Measurements from ENCODE around the gene PACSIN2.

The PACSIN2 gene

DNA sequence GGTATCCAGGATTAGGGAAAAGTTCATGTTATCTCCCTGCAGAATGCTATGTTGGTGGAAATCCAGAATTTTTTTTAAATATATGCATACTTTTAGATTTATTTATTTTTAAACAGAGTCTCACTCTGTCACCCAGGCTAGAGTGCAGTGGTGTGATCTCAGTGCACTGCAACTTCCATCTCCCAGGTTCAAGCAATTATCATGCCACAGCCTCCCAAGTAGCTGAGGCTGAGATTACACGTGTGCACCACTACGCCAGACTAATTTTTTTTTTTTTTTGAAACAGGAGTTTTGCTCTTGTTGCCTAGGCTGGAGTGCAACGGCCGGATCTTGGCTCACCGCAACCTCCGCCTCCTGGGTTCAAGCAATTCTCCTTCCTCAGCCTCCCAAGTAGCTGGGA lies 2.6 kb downstream of the PACSIN2 start:
- Histone ChIP-seq H3K4me3 (ENCODE audit: insufficient read depth, low read length, poor library complexity, severe bottlenecking) (no peak overlapping the region), H3K27me3 (ENCODE audit: low read length) (no peaks in the 10 kb centered on the region), H3K9me3 (ENCODE audit: insufficient read depth, low read length) (no peaks in the 10 kb centered on the region), H3K4me2 (ENCODE audit: low read depth, low read length, poor library complexity, severe bottlenecking) (no peak overlapping the region), H3K36me3 (ENCODE audit: low read length) (no peaks in the 10 kb centered on the region), H2AFZ (ENCODE audit: low read depth, low read length, severe bottlenecking) (no peak overlapping the region), H3K79me2 (ENCODE audit: insufficient read depth, low read length) (peaks cover 52% of the 10 kb centered on the region), H4K20me1 (ENCODE audit: low read depth, low read length) (0 out of 2 replicates have a peak, but pooled peaks cover 5% of the 10 kb centered on the region), H3K9ac (ENCODE audit: low read length) (no peak overlapping the region), H3K27ac (ENCODE audit: low read depth, low read length) (no peak overlapping the region), H3K9me2 (replicated peaks; ENCODE audit: insufficient read depth, low read length) (no peaks in the 10 kb centered on the region), H3F3A (ENCODE audit: insufficient read depth) (no peaks in the 10 kb centered on the region)
- TF ChIP-seq, protein P1, sequence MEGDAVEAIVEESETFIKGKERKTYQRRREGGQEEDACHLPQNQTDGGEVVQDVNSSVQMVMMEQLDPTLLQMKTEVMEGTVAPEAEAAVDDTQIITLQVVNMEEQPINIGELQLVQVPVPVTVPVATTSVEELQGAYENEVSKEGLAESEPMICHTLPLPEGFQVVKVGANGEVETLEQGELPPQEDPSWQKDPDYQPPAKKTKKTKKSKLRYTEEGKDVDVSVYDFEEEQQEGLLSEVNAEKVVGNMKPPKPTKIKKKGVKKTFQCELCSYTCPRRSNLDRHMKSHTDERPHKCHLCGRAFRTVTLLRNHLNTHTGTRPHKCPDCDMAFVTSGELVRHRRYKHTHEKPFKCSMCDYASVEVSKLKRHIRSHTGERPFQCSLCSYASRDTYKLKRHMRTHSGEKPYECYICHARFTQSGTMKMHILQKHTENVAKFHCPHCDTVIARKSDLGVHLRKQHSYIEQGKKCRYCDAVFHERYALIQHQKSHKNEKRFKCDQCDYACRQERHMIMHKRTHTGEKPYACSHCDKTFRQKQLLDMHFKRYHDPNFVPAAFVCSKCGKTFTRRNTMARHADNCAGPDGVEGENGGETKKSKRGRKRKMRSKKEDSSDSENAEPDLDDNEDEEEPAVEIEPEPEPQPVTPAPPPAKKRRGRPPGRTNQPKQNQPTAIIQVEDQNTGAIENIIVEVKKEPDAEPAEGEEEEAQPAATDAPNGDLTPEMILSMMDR (IDR thresholded peaks at IDR 0.05; ENCODE audit: insufficient read depth, low read length, poor library complexity, severe bottlenecking), result no peak
- TF ChIP-seq EZH2phosphoT487 (conservative IDR thresholded peaks at IDR 0.05; ENCODE audit: low read length), result no peak

GRCh38 chr22:43011079-43011478 lies 3.9 kb downstream of the PACSIN2 start:
- no peak overlapping the region for H3K9ac ChIP-seq (ENCODE audit: low read length)
- no peaks in the 10 kb centered on the region for H3F3A ChIP-seq (ENCODE audit: insufficient read depth)
- H3K27ac ChIP-seq (ENCODE audit: low read depth, low read length), result no peak overlapping the region
- H2AFZ ChIP-seq (ENCODE audit: low read depth, low read length, severe bottlenecking), result no peak overlapping the region
- no peaks in the 10 kb centered on the region for H3K9me2 ChIP-seq (replicated peaks; ENCODE audit: insufficient read depth, low read length)
- no peaks in the 10 kb centered on the region for H3K9me3 ChIP-seq (ENCODE audit: insufficient read depth, low read length)
- H3K4me3 ChIP-seq (ENCODE audit: insufficient read depth, low read length, poor library complexity, severe bottlenecking), result no peak overlapping the region
- H4K20me1 ChIP-seq (ENCODE audit: low read depth, low read length), result 0 out of 2 replicates have a peak, but pooled peaks cover 5% of the 10 kb centered on the region
- no peaks in the 10 kb centered on the region for H3K36me3 ChIP-seq (ENCODE audit: low read length)
- H3K79me2 ChIP-seq (ENCODE audit: insufficient read depth, low read length), result peaks cover 62% of the 10 kb centered on the region
- H3K4me2 ChIP-seq (ENCODE audit: low read depth, low read length, poor library complexity, severe bottlenecking), result no peak overlapping the region
- no peak for TF ChIP-seq EZH2phosphoT487 (conservative IDR thresholded peaks at IDR 0.05; ENCODE audit: low read length)
- TF ChIP-seq, protein P1 (IDR thresholded peaks at IDR 0.05; ENCODE audit: insufficient read depth, low read length, poor library complexity, severe bottlenecking), result no peak
- H3K27me3 ChIP-seq (ENCODE audit: low read length), result no peaks in the 10 kb centered on the region

GRCh38 chr22:43009444-43009843 lies 5.5 kb downstream of the PACSIN2 start:
- H3K27me3 ChIP-seq (ENCODE audit: low read length), result no peaks in the 10 kb centered on the region
- H3K9me2 ChIP-seq (replicated peaks; ENCODE audit: insufficient read depth, low read length), result no peaks in the 10 kb centered on the region
- no peak overlapping the region for H3K4me2 ChIP-seq (ENCODE audit: low read depth, low read length, poor library complexity, severe bottlenecking)
- no peaks in the 10 kb centered on the region for H3F3A ChIP-seq (ENCODE audit: insufficient read depth)
- H4K20me1 ChIP-seq (ENCODE audit: low read depth, low read length), result 0 out of 2 replicates have a peak, but pooled peaks cover 5% of the 10 kb centered on the region
- no peak overlapping the region for H2AFZ ChIP-seq (ENCODE audit: low read depth, low read length, severe bottlenecking)
- no peak overlapping the region for H3K4me3 ChIP-seq (ENCODE audit: insufficient read depth, low read length, poor library complexity, severe bottlenecking)
- H3K9me3 ChIP-seq (ENCODE audit: insufficient read depth, low read length), result no peaks in the 10 kb centered on the region
- peaks cover 74% of the 10 kb centered on the region for H3K79me2 ChIP-seq (ENCODE audit: insufficient read depth, low read length)
- TF ChIP-seq EZH2phosphoT487 (conservative IDR thresholded peaks at IDR 0.05; ENCODE audit: low read length), result no peak
- TF ChIP-seq, protein P1 (IDR thresholded peaks at IDR 0.05; ENCODE audit: insufficient read depth, low read length, poor library complexity, severe bottlenecking), result no peak
- no peak overlapping the region for H3K27ac ChIP-seq (ENCODE audit: low read depth, low read length)
- no peak overlapping the region for H3K9ac ChIP-seq (ENCODE audit: low read length)
- H3K36me3 ChIP-seq (ENCODE audit: low read length), result no peaks in the 10 kb centered on the region
